ENCODE measurements around the gene SLC35F3. TPM values are rescaled to one million over a fixed set of nuclear protein-coding genes. Genes with fewer than 3 reads are reported as not detected.

Gene SLC35F3
- total and polyA plus RNA-seq, 9 of the 15 experiments (the other 6 are each of a cell fraction or from before 2014, with no cell fraction given), result 0.04 to 0.07 (median 0.04) TPM; not detected in 6

GRCh38 chr1:234065794-234066447 lies 161.4 kb downstream of the SLC35F3 start (continued):
- TF ChIP-seq ATF4 (CRISPR knock-in tag; IDR thresholded peaks at IDR 0.05) (no peak), HNRNPUL1 (IDR thresholded peaks at IDR 0.05; ENCODE audit: low read length) (no peak), RCOR1 (IDR thresholded peaks at IDR 0.05; ENCODE audit: borderline replicate concordance in 1 of 2, low read depth in 2 of 2, low read length in 2 of 2) (0 out of 4 replicates have a peak, but pooled peaks of 1 of the 2 experiments have one; percentile 7), ZNF764 (CRISPR knock-in tag; IDR thresholded peaks at IDR 0.05; ENCODE audit: low read depth) (no peak), MLLT1 (IDR thresholded peaks at IDR 0.05) (no peak), SMC3 (conservative IDR thresholded peaks at IDR 0.05; ENCODE audit: insufficient read depth, low read depth, low read length) (peak; percentile 90), ZBTB33 (CRISPR knock-in tag; IDR thresholded peaks at IDR 0.05) (no peak), HNRNPL (IDR thresholded peaks at IDR 0.05; ENCODE audit: low read depth, low read length) (no peak), MIER1 (IDR thresholded peaks at IDR 0.05; ENCODE audit: low read depth) (no peak), VEZF1 (CRISPR knock-in tag; IDR thresholded peaks at IDR 0.05) (no peak), DACH1 (IDR thresholded peaks at IDR 0.05; ENCODE audit: partially characterized antibody) (no peak), SMAD2 (IDR thresholded peaks at IDR 0.05; ENCODE audit: low read depth, low read length) (no peak), ZFP36 (IDR thresholded peaks at IDR 0.05; ENCODE audit: low read depth, low read length, partially characterized antibody) (peak; percentile 73), L3MBTL2 (IDR thresholded peaks at IDR 0.05) (0 out of 2 replicates have a peak, but pooled peaks have one; percentile 17), NELFE (IDR thresholded peaks at IDR 0.05; ENCODE audit: insufficient read depth, insufficient read length) (no peak)
- TF ChIP-seq, protein P1, sequence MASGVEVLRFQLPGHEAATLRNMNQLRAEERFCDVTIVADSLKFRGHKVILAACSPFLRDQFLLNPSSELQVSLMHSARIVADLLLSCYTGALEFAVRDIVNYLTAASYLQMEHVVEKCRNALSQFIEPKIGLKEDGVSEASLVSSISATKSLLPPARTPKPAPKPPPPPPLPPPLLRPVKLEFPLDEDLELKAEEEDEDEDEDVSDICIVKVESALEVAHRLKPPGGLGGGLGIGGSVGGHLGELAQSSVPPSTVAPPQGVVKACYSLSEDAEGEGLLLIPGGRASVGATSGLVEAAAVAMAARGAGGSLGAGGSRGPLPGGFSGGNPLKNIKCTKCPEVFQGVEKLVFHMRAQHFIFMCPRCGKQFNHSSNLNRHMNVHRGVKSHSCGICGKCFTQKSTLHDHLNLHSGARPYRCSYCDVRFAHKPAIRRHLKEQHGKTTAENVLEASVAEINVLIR (CRISPR knock-in tag; IDR thresholded peaks at IDR 0.05), result 0 out of 2 replicates have a peak, but pooled peaks have one; percentile 27
- TF ChIP-seq, protein P2, sequence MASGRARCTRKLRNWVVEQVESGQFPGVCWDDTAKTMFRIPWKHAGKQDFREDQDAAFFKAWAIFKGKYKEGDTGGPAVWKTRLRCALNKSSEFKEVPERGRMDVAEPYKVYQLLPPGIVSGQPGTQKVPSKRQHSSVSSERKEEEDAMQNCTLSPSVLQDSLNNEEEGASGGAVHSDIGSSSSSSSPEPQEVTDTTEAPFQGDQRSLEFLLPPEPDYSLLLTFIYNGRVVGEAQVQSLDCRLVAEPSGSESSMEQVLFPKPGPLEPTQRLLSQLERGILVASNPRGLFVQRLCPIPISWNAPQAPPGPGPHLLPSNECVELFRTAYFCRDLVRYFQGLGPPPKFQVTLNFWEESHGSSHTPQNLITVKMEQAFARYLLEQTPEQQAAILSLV (tag; IDR thresholded peaks at IDR 0.05), result no peak

Data from K562 (cell line).